HepG2 (cell line): ENCODE data around the gene RIPOR3. TPM values are rescaled to one million over a fixed set of nuclear protein-coding genes. Genes with fewer than 3 reads are reported as not detected.
A peak's percentile ranks its signal among the peaks of the same experiment; 100 is the strongest.

Source experiments
- CAMTA2 ChIP-seq: sonication (generic); formaldehyde crosslinking; IDR thresholded peaks from 2 replicates; pipeline ENCODE4 v1.4.0; 2020; ENCODE audit warnings: mild to moderate bottlenecking, missing genetic modification reagents, borderline replicate concordance
- FOSL2 ChIP-seq: sonication (generic); formaldehyde crosslinking; IDR thresholded peaks from 2 replicates; pipeline ENCODE4 v1.4.0; 2020; ENCODE audit warnings: missing genetic modification reagents
- ISX ChIP-seq: sonication (generic); formaldehyde crosslinking; conservative IDR thresholded peaks from 2 replicates; pipeline ENCODE4 v1.5.0; 2020; ENCODE audit warnings: missing genetic modification reagents
- KAT8 ChIP-seq: IDR thresholded peaks from 2 replicates; pipeline ENCODE4 v1.6.1; 2016; ENCODE audit warnings: missing genetic modification reagents, missing compliant biosample characterization
- KDM5A ChIP-seq: fragments of 200-600 bp; sonication (generic); IDR thresholded peaks from 2 replicates; pipeline ENCODE4 v1.7.0; 2018; ENCODE audit warnings: antibody characterized with exemption, mild to moderate bottlenecking, low read length, borderline replicate concordance
- NFIC ChIP-seq: IDR thresholded peaks from 2 replicates; pipeline ENCODE4 v1.6.1; 2012; ENCODE audit warnings: mild to moderate bottlenecking, low read length, inconsistent platforms
- RFX5 ChIP-seq: IDR thresholded peaks from 2 replicates; pipeline ENCODE4 v1.6.1; 2011; ENCODE audit warnings: low read depth, low read length, improper control_type of control experiment
- SIX4 ChIP-seq: sonication (generic); formaldehyde crosslinking; IDR thresholded peaks from 2 replicates; pipeline ENCODE4 v1.4.0; 2020; ENCODE audit warnings: missing genetic modification reagents
- SMAD3 ChIP-seq: sonication (generic); formaldehyde crosslinking; IDR thresholded peaks from 2 replicates; pipeline ENCODE4 v1.4.0; 2020; ENCODE audit warnings: missing genetic modification reagents
- THYN1 ChIP-seq: sonication (generic); formaldehyde crosslinking; IDR thresholded peaks from 2 replicates; pipeline ENCODE4 v1.8.1; 2023; ENCODE audit warnings: low read depth, mild to moderate bottlenecking, moderate library complexity, missing genetic modification reagents, borderline replicate concordance
- ZFAT ChIP-seq: sonication (generic); formaldehyde crosslinking; conservative IDR thresholded peaks from 2 replicates; pipeline ENCODE4 v1.8.1; 2023; ENCODE audit warnings: missing genetic modification reagents, inconsistent platforms
- ZNF672 ChIP-seq: sonication (generic); formaldehyde crosslinking; IDR thresholded peaks from 2 replicates; pipeline ENCODE4 v1.8.1; 2022; ENCODE audit warnings: missing genetic modification reagents
- ZNF772 ChIP-seq: sonication (generic); formaldehyde crosslinking; IDR thresholded peaks from 2 replicates; pipeline ENCODE4 v1.5.0; 2020; ENCODE audit warnings: mild to moderate bottlenecking, missing genetic modification reagents
- ZSCAN30 ChIP-seq: sonication (generic); formaldehyde crosslinking; IDR thresholded peaks from 2 replicates; pipeline ENCODE4 v1.5.0; 2020; ENCODE audit warnings: mild to moderate bottlenecking, missing genetic modification reagents
- polyA plus RNA-seq, 8 experiments: library from polyadenylated mRNA; depleted of rRNA in 3 of 8; stranded (reverse) in 7 of 8; unstranded in 1 of 8; fragments of >200 nt; fragmentation: Illumina TruSeq in 4 of 8; extraction: Trizol in 4 of 8; gene quantifications; 2 replicates each; pipeline versions ENCODE4 v1.2.1 to v1.2.3, GENCODE V29; 2011 to 2016; ENCODE audit warnings: low read depth in 4 of 8, missing spikeins in 1 of 8, mixed read lengths in 1 of 8; ENCODE audit not compliant: insufficient read depth in 1 of 8
- total RNA-seq, 5 experiments: library from RNA; depleted of rRNA; stranded (reverse); fragments of >200 nt; fragmentation: Illumina TruSeq; extraction: Trizol; gene quantifications; 2 replicates each; pipeline ENCODE4 v1.2.3, GENCODE V29; 2016; ENCODE audit warnings: low read depth in 1 of 5
- TF ChIP-seq, protein P1 (sequence below): sonication (generic); formaldehyde crosslinking; IDR thresholded peaks from 2 replicates; pipeline ENCODE4 v1.9.0; 2021; ENCODE audit warnings: mild to moderate bottlenecking, missing genetic modification reagents
- TF ChIP-seq, protein P2 (sequence below): sonication (generic); formaldehyde crosslinking; IDR thresholded peaks from 2 replicates; pipeline ENCODE4 v1.9.0; 2022; ENCODE audit warnings: missing genetic modification reagents, mild to moderate bottlenecking, borderline replicate concordance
- TF ChIP-seq, protein P3 (sequence below): sonication (generic); formaldehyde crosslinking; IDR thresholded peaks from 2 replicates; pipeline ENCODE4 v1.5.0; 2020; ENCODE audit warnings: missing genetic modification reagents
- TF ChIP-seq, protein P4 (sequence below): sonication (generic); formaldehyde crosslinking; IDR thresholded peaks from 2 replicates; pipeline ENCODE4 v1.8.1; 2023; ENCODE audit warnings: mild to moderate bottlenecking, missing genetic modification reagents, borderline replicate concordance
- TF ChIP-seq, protein P5 (sequence below): sonication (generic); formaldehyde crosslinking; IDR thresholded peaks from 2 replicates; pipeline ENCODE4 v1.5.0; 2020; ENCODE audit warnings: missing genetic modification reagents, mild to moderate bottlenecking, borderline replicate concordance

The RIPOR3 gene
- total and polyA plus RNA-seq, 2 of the 13 experiments (the other 11 are each of a cell fraction or from before 2014, with no cell fraction given) = 0.18 TPM; not detected in 1

GRCh38 chr20:50713657-50714101 lies 22.3 kb upstream of the RIPOR3 start (continued):
- TF ChIP-seq, protein P1, sequence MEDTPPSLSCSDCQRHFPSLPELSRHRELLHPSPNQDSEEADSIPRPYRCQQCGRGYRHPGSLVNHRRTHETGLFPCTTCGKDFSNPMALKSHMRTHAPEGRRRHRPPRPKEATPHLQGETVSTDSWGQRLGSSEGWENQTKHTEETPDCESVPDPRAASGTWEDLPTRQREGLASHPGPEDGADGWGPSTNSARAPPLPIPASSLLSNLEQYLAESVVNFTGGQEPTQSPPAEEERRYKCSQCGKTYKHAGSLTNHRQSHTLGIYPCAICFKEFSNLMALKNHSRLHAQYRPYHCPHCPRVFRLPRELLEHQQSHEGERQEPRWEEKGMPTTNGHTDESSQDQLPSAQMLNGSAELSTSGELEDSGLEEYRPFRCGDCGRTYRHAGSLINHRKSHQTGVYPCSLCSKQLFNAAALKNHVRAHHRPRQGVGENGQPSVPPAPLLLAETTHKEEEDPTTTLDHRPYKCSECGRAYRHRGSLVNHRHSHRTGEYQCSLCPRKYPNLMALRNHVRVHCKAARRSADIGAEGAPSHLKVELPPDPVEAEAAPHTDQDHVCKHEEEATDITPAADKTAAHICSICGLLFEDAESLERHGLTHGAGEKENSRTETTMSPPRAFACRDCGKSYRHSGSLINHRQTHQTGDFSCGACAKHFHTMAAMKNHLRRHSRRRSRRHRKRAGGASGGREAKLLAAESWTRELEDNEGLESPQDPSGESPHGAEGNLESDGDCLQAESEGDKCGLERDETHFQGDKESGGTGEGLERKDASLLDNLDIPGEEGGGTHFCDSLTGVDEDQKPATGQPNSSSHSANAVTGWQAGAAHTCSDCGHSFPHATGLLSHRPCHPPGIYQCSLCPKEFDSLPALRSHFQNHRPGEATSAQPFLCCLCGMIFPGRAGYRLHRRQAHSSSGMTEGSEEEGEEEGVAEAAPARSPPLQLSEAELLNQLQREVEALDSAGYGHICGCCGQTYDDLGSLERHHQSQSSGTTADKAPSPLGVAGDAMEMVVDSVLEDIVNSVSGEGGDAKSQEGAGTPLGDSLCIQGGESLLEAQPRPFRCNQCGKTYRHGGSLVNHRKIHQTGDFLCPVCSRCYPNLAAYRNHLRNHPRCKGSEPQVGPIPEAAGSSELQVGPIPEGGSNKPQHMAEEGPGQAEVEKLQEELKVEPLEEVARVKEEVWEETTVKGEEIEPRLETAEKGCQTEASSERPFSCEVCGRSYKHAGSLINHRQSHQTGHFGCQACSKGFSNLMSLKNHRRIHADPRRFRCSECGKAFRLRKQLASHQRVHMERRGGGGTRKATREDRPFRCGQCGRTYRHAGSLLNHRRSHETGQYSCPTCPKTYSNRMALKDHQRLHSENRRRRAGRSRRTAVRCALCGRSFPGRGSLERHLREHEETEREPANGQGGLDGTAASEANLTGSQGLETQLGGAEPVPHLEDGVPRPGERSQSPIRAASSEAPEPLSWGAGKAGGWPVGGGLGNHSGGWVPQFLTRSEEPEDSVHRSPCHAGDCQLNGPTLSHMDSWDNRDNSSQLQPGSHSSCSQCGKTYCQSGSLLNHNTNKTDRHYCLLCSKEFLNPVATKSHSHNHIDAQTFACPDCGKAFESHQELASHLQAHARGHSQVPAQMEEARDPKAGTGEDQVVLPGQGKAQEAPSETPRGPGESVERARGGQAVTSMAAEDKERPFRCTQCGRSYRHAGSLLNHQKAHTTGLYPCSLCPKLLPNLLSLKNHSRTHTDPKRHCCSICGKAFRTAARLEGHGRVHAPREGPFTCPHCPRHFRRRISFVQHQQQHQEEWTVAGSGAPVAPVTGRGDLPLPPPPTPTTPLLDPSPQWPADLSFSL (CRISPR knock-in tag) = no peak
- TF ChIP-seq KDM5A (no peak), ISX (CRISPR knock-in tag) (no peak), ZNF772 (no peak), SMAD3 (CRISPR knock-in tag) (no peak), ZSCAN30 (CRISPR knock-in tag) (no peak), NFIC (no peak), KAT8 (CRISPR knock-in tag) (peak; percentile 23; the same call in 1 of the 2 replicates), THYN1 (CRISPR knock-in tag) (no peak), ZNF672 (CRISPR knock-in tag) (no peak), RFX5 (no peak), SIX4 (CRISPR knock-in tag) (no peak), CAMTA2 (CRISPR knock-in tag) (peak; percentile 72; the same call in 1 of the 2 replicates), FOSL2 (CRISPR knock-in tag) (peak; percentile 11; the same call in 1 of the 2 replicates), ZFAT (CRISPR knock-in tag) (no peak)
- TF ChIP-seq, protein P2, sequence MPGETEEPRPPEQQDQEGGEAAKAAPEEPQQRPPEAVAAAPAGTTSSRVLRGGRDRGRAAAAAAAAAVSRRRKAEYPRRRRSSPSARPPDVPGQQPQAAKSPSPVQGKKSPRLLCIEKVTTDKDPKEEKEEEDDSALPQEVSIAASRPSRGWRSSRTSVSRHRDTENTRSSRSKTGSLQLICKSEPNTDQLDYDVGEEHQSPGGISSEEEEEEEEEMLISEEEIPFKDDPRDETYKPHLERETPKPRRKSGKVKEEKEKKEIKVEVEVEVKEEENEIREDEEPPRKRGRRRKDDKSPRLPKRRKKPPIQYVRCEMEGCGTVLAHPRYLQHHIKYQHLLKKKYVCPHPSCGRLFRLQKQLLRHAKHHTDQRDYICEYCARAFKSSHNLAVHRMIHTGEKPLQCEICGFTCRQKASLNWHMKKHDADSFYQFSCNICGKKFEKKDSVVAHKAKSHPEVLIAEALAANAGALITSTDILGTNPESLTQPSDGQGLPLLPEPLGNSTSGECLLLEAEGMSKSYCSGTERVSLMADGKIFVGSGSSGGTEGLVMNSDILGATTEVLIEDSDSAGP (CRISPR knock-in tag) = peak; percentile 23; the same call in 1 of the 2 replicates
- TF ChIP-seq, protein P3, sequence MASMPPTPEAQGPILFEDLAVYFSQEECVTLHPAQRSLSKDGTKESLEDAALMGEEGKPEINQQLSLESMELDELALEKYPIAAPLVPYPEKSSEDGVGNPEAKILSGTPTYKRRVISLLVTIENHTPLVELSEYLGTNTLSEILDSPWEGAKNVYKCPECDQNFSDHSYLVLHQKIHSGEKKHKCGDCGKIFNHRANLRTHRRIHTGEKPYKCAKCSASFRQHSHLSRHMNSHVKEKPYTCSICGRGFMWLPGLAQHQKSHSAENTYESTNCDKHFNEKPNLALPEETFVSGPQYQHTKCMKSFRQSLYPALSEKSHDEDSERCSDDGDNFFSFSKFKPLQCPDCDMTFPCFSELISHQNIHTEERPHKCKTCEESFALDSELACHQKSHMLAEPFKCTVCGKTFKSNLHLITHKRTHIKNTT (CRISPR knock-in tag) = no peak
- TF ChIP-seq, protein P4, sequence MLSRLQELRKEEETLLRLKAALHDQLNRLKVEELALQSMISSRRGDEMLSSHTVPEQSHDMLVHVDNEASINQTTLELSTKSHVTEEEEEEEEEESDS = no peak
- TF ChIP-seq, protein P5, sequence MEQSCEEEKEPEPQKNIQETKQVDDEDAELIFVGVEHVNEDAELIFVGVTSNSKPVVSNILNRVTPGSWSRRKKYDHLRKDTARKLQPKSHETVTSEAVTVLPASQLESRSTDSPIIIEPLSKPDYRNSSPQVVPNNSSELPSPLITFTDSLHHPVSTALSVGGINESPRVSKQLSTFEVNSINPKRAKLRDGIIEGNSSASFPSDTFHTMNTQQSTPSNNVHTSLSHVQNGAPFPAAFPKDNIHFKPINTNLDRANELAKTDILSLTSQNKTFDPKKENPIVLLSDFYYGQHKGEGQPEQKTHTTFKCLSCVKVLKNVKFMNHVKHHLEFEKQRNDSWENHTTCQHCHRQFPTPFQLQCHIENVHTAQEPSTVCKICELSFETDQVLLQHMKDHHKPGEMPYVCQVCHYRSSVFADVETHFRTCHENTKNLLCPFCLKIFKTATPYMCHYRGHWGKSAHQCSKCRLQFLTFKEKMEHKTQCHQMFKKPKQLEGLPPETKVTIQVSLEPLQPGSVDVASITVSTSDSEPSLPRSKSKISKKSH (CRISPR knock-in tag) = no peak
